Colon (tissue), 2 donors: ENCODE measurements around the gene PFKM.

Experiments used
- FAIRE-seq: peaks from 2 replicates; lab custom pipeline; 2012; peaks lifted over from hg19 to GRCh38; lab: Jason Lieb, UNC
- donor health status: control.
- donor health status: control.

Gene PFKM

DNA sequence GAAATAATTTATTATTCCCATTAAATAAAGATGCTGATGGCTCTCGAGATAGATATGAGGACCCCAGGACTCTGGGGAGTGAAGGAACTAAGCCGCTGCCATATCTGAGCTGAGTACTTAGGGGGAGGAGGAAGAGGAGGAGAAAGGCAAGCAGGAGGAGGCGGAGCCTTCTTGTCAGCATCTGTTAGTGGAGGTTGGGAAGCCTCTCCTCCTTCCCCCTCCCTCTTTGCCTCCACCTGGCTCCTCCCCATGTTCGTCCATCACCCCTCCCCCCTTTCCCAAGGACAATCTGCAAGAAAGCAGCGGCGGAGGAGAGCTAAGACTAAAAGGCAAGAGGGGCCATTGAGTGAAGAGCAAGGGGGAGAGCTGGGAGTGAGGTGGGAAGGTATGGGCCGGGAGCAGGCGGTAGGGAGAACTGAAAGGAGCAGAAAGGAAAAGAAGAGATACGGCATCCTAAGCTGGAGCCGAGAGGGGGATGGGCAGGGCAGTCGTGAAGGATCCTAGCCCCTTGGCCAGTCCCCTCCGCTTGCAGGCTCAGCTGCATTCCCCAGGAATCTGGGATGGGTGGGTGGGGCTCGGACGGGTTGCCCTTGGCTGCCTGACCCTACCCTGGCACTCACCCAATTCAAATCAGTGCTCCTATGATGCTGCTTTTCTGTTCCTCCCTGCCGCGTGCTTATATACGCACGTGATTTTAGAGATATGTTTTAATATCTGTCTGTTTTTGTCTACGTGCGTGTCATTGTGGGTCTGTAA, at the start of gene PFKM:
PFKM (plus strand) TSS at position 287 of the 756 bp plus-strand sequence. CDS start 3,411 bp downstream, outside the sequence.
- no peak for FAIRE-seq

DNA sequence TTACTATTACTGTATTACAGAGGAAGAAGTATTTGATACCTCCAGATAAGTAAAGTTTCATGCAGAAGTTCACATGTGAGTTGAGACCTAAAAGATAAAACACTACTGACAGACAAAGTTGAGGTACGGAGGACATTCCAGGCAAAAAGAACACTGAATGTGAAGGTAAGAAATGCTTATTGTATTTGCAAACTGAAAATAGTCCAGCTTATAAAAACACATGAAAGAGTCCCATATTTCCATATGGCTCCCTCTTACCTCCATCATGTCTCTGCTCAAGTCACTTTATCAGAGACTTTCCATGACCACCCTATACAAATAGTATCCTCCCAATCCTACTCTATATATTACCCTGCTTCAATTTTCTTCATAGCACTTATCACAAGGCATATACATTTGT, 49.1 kb upstream of the PFKM start:
- no peak for FAIRE-seq

DNA sequence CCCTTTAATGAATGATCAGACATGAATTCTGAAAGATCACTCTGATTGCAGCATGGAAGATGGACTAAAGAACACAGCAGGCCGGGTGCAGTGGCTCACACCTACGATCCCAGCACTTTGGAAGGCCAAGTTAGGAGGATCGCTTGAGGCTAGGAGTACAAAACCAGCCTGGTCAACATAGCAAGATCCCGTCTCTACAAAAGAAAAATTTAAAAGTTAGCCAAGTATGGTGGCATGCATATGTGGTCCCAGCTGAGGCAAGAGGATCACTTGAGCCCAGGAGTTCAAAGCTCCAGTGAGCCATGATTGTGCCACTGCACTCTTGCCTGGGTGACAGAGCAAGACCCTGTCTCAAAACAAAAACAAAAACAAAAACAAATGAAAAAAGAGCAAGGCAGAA, 48.4 kb upstream of the PFKM start:
- no peak for FAIRE-seq

DNA sequence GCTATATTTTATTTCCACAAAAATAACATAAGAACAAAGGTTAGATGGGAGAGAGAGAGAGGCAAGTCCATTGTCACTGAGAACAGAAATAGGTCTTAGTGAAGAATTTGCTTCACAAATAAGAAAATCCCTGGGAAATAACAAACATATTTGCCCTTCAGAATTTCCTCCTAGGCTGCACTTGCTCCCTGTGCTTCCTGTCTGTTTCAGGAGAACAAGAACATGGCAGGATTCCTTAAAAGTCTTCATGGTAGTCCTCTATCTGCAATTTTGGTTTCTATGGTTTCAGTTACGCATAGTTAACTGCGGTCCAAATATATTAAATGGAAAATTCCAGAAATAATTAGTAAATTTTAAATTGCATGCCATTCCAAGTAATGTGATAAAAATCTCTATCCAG, 47.4 kb upstream of the PFKM start:
- FAIRE-seq: no peak

DNA sequence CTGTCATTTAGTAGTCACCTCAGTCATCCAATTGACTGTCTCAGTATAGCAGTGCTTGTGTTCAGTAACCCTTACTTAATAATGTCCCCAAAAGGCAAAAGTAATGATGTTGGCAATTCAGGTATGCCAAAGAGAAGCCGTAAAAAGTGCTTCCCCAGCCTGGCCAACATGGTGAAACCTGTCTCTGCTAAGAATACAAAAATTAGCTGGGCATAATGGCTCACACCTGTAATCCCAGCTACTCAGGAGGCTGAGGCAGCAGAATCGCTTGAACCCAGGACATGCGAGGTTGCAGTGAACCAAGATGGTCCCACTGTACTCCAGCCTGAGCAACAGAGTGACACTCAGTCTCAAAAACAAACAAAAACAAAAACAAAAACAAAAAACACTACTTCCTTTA, 46.9 kb upstream of the PFKM start:
- no peak for FAIRE-seq

DNA sequence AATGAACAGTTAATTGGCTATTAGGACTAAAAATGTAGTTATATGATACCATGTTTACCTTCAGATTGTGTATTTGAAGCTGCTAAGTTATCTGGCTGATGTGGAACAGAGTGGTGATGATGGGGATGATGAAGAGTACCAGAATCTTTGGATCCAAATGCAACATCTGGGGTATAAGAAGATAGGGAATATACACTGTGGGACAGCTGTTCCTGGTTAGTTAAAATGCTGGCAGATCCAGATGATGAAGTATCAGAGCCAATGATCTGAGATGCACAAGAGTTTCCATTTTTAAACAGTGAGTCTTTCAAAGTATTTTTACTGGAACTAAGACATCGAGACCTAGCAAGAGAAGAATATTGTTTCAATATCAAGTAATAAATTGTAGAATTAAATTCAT, 44.9 kb upstream of the PFKM start:
- FAIRE-seq: no peak

DNA sequence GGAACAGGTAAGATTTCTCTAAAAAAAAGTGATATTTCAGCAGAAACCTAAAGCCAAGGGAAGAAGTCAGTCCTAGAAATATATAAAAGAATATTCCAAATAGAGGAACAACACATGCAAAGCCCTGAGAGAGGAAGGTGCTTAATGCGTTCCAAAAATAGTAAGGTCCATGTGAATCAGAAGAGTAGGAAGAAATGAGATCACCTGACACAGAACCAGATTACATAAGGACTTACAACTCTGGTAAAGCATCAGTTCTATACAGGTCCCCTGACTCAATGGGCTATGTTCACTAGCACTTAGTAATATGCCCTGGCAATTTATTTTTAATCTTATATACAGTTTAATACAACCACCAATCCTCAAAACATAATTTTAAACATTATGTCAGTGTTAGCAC, 43.3 kb upstream of the PFKM start:
- no peak for FAIRE-seq

DNA sequence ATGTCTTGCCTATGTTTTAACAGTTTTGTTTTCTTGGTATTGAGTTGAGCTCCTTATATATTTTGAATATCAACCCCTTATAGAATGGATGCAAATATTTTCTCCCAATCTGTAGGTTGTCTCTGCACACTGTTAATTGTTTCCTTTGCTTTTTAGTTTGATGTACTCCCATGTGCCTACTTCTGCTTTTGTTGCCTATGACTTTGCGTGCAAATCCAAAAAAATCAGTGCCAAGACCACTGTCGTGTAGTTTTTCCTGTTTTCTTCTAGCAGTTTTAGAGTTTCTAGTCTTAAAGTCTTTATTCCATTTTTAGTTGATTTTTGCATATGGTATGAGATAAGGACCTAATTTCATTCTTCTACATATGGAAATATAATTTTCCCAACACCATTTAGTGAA, 42.1 kb upstream of the PFKM start:
- no peak for FAIRE-seq

DNA sequence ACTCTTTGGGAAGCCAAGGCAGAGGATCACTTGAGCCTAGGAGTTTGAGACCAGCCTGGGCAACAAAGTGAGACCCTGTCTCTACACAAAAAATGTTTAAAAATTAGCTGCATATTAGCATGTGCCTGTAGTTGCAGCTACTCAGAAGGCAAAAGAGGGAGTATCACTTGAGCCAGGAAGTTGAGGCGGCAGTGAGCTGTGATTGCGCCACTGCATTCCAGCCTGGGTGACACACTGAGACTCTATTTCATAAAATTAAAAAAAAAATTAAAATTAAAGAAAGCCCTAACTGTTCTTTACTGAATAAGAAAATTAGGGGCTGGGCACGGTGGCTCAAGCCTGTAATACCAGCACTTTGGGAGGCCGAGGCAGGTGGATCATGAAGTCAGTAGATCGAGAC, 40.3 kb upstream of the PFKM start:
- no peak for FAIRE-seq

DNA sequence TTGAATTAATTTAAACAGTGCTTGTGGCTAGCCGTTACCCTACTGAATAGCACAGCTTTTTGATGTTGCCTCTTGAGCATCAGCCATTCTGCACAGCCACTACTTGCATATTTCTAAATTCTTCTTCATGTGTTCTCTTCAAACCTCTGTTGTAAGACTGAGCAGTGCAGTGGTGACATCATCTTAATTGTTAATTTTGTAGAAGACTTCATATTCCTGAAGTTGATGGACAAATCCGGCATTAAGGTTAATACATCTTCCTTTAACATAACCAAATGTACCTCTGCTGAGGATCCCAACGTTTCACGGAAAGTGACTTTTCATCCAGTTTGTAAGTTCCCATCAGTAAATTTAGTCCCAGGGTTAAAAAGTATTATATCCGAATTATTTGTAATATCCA, 38.9 kb upstream of the PFKM start:
- no peak for FAIRE-seq

DNA sequence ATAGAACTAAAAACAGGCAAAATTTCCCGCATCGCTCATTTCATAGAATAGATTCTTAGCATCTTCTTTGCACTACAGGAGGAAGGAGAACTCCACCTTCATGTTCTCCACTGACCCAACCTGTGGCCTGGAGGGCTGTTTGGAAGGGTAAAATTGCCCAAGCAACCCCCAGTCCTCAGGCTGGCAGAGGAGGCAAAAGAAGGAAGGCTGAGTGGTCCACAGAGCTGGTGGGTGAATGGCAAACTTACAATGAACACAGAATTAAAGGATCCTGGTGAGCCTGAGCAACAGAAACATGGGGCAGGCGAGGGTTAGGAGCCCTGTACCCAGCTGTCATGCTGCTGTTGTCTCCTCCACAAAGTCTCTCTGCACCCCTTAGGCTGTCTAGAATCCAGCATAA, 38.3 kb upstream of the PFKM start:
- FAIRE-seq: no peak

DNA sequence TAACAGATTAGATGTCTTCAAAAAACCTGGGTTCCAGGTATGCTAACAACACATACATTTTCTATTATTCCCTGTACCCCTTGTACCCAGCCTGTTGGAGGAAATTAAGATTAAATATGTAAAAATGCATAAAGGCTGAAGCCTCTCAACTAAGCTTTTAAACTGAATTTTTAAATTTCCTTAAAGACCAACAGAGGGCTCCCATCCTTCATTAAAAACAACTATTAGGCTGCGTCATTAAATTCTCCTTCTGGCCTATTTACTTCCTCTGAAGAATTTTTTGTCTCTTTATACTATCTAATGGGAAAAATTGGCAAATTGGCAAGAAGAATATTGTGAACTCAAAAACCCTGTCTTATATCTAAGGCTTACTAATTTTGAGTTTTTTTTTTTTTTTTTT, 35.1 kb upstream of the PFKM start:
- no peak for FAIRE-seq

DNA sequence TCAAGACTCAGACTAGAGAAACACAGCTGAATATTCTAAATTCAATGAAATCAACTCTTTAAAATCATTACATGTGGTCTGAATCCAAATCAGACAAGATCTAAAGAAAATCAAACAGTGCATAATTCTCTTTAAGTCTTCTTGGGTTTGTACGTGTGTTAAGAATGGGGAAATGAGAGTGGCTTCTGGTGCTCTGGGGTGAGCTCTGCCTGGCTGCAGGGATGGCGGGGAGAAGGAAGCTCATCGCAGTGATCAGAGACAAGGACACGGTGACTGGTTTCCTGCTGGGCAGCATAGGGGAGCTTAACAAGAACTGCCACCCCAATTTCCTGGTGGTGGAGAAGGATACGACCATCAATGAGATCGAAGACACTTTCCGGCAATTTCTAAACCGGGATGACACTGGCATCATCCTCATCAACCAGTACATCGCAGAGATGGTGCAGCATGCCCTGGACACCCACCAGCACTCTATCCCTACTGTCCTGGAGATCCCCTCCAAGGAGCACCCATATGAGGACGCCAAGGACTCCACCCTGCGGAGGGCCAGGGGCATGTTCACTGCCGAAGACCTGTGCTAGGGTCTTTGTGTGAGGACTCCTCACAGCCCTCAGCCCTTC, 34.2 kb upstream of the PFKM start:
- FAIRE-seq: no peak

DNA sequence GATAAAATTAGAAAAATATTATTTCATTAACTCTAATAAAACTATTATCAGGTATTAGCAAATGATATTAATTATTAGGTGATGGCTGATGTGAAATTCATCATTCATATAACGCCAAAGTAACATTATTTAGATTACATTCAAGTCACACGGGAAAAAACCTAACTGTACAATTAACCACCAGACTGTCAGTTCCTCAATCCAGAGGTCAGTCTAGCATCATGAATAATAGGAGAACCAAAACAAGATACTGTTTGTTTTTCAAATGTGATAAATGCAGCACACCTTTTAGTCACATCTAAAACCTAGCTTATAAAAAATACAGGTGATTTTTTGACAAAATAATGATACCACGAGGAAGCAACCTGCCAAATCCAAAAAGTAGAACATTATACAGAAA, 32.8 kb upstream of the PFKM start:
- FAIRE-seq: no peak

DNA sequence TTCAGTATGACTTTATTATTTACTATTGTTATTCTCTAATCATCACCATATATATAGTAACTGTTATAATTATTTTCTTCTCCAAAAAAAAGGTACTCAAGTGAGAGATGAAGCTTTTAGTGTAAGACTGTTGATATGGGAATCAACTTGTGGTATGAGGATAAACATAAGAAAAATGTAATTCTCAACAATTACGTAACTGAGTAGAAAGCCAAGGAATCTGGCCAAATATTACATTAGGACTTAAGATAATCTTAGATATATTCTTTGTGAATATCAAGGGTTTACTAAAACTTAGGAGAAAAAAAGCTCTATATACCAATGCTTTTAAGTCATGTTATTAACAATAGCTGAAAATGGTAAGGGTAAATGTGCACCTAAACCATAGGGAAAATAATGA, 26.6 kb upstream of the PFKM start:
- no peak for FAIRE-seq

DNA sequence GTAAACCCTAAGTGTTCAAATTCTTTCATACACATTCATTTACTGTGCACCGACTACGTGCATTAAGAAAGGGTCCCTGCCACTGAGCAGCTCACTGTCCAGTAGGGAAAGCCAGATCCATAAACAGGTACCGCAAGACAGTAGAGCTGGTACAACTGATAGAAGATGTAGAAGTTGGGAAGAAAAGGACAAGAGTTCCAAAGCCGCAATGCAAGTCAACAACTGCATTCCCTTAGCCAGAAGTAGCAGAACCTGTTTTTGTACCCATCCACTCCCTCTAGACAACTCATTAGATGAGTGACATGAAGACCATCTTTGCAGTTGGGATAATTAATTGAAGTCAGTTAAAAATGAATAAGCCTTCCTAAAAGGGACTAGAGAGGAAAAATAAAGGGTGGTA, 14.6 kb upstream of the PFKM start:
- FAIRE-seq: no peak

DNA sequence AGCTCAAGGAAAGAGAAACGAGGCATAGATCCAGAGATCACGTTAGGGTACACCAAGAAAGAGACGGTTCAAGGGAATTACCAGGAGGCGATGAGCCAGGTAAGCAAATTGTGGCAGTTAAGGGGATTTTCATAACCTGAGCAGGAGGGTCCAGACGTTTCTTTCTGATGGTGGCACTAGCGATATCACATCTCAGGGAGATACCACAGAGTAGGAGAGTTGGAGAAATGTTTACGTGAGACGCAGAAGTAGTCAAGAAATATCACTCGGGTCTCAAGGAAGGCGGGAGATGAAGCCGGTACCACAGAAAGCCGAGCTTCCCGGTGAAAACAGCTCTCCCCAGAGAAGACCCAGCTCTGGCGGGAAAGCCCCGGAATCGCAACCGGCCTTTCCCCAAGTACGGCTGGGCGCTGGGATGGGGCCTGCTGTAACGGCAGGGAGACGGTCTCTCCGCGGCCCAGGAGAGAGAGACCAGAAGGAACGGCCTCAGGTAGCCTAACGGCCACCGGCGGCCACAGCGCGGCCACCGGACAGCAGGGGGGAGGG, 13.8 kb upstream of the PFKM start:
- no peak for FAIRE-seq

DNA sequence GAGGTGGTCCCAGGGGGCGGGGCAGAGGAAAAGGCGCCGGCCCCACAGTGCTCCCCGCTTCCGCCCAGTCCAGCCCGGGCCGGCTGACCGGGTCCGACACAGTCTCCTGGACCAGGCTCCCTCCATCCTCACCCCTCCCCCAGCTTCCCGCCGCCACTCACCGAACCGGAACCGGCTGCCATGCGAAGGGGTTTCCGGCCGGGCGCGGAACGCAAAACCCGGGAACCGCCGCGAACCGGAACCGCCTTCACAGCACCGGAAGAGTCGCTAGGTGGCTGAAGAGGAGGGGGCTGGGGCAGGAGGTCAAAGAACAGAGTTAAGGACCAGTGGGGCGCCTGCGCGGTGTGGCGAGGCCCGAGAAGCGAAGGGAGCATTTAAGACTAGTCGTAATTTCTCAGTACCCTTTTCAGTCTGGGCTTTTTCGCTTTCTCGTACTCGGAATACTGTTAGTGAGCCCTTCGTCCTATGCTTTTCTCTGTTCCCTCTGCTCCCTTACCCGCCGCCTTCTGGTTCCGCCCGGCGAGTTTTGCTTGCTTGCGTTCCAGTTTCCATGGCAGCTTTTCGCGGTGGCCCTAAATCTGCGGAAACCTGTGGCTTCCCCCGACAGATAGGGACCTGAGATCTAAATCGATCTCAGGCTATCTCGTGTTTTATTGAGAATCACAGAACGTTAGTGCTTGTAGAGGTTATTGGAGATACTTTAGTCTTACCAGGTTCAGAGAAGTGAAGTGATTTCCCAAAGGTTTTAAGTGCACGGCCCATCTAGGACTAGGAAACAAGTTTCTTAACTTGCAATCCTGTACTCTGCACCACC, 13.1 kb upstream of the PFKM start, which contains the start of gene SENP1:
SENP1 (minus strand) TSS at position 213 of the 814 bp plus-strand sequence. CDS start 4,607 bp downstream, outside the sequence.
- FAIRE-seq: no peak

DNA sequence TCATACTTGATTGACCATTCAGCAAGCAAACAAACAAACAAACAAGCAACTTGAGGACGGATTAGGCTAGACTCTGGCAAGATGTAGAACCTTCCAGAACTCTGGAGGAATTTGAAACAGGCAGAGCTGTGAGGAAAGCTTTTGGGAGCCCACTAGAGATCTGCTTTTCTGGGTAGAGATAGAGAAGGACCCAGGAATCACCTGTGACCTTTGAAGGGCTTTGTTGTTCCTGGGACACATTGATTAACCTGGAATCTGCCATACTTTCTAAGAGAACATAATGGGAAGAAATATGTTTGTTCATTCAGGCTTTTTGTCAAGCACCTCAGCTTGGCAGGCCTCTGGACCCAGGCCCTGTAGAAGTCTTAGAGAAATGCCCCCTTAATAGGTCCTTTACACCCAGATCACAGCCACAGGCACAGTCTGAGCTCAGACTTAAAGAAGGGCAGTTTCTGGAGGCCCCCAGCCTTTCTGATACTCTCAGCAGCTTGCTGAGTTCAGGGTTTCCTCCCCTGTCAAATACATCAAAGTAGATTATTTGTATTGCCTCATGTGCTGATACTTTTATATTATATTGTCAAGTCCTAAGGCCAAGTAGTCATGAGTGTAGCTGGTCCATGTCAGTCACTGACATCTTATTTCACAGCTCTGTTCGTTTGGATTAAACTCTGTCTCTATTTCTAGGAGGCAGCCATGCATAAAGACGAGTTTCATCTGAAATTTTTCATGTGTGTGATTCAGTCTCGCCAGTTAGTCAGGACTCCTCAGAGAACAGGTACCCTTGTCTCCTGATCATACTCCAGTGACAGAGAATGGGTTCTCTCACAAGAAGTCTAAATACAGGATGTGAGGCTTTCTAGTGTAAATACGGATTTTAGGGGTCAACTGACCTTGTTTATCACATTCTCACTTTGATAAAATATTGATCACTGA, 12.2 kb upstream of the PFKM start:
- FAIRE-seq: no peak

DNA sequence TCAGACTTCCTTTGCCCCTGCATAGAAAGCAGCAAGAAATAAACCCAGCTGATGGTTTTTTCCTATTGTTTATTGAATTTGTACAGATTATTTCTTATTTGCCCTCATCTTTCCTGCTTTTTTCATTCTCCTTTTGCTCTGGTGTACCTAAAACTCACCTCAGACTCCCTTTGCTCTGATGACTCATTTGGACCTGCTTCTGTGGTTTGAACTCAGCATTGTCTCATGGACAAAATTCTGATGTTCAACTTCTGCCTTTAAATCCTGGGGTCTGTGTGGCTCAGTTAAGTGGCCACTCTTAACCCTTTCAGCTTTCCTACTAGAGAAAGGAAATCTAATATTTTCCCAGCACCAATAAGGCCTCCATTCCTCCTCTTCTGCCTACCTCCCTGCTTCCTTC, 9.7 kb upstream of the PFKM start:
- no peak for FAIRE-seq

DNA sequence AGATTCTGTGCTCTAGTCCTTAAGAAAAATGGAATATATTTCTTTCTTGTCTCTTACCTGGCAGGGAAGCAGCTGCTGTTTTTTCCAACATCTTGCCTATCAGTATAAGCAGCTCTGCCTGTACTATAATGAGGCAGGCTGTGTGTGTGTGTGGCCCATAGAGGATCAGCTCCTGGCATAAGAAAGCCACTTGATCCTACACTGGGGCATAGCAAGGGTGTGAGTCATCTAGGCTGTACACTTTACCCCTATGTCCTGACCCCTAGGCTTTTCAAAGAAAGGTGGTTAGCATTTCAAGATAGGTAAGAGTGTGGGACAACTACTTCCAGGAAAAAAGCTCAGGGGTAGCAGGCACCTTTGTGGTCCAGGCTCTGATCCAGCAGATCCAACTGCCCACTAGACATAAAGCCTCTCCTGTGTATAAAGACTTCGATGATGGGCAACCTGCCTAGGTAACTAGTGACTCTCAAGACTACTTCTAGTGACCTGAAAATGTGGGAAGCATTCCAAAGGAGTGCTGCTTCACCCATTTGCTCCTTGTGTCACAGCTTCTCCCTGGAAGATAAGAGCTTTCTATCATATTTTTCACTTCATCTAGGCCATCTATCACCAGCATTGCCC, 8.4 kb upstream of the PFKM start:
- no peak for FAIRE-seq
